ENCODE measurements around the gene RPP14. TPM values are rescaled to one million over a fixed set of nuclear protein-coding genes. Genes with fewer than 3 reads are reported as not detected.

Gene RPP14
- total and polyA plus RNA-seq, 10 of the 15 experiments (the other 5 are each of a cell fraction or from before 2014, with no cell fraction given), result 9.1 to 21.2 (median 12.7) TPM

GRCh38 chr3:58326267-58326900 is 20.3 kb downstream of the RPP14 start:
- ChIA-PET RAD21 (ENCODE audit: unreplicated experiment) (interaction anchor here (1.2 kb wide), 1 partner anchor 89 kb away, joined by 3 read pairs; no protein-coding TSS in a partner anchor), POLR2A (no interaction called here), SMC1A (ENCODE audit: uncharacterized antibody, unreplicated experiment) (interaction anchor here (0.7 to 2.6 kb wide), 8 partner anchors 8 to 309 kb away, joined by 3 to 13 read pairs (median 4); partner anchors contain the start of genes HTD2, KCTD6 and RPP14), CTCF (interaction anchor here (13.0 kb wide), 1 partner anchor 88 kb away, joined by 112 read pairs; no protein-coding TSS in a partner anchor)
- Histone ChIP-seq H3K4me3 (no peak overlapping the region), H3K4me2 (ENCODE audit: control insufficient read depth, insufficient read depth) (no peak overlapping the region), H3K79me2 (ENCODE audit: control insufficient read depth, insufficient read depth, low read length) (no peaks in the 10 kb centered on the region), H3K36me3 (ENCODE audit: control insufficient read depth in 2 of 2, insufficient read depth in 2 of 2, low read length in 1 of 2) (no peaks in the 10 kb centered on the region), H3K9ac (ENCODE audit: control insufficient read depth, insufficient read depth, low read length) (no peak overlapping the region), H3K27me3 (replicated peaks in 1 of 2; ENCODE audit: control insufficient read depth in 2 of 2, insufficient read depth in 2 of 2, low read length in 1 of 2) (no peaks in the 10 kb centered on the region), H3K4me1 (ENCODE audit: control insufficient read depth, insufficient read depth, low read length) (peaks cover 17% of the 10 kb centered on the region), H3K27ac (ENCODE audit: control insufficient read depth, insufficient read depth) (no peak overlapping the region), H4K20me1 (ENCODE audit: control insufficient read depth, insufficient read depth) (no peaks in the 10 kb centered on the region), H2AFZ (ENCODE audit: control insufficient read depth, low read depth, low read length) (no peak overlapping the region), H3K9me3 (replicated peaks; ENCODE audit: control insufficient read depth, insufficient read depth, low read length) (no peaks in the 10 kb centered on the region)
- in situ Hi-C loops (cut with MboI) (loop anchor here (5.0 to 10.0 kb wide), 3 partner anchors 86 to 208 kb away; partner anchors contain the start of gene ACOX2), intact Hi-C loops (cut with micrococcal nuclease; ENCODE audit: unreplicated experiment) (no loop called here)
- ATAC-seq (no peak), FAIRE-seq (no peak), DNase-seq (ENCODE audit: low read depth, low spot score) (no peak)
- 90% methylated on average over 8 of the region's 8 CpGs for WGBS (ENCODE audit: insufficient coverage, insufficient replicate concordance, low lambda C conversion rate, missing lambda C conversion rate)
- no TSS peak for BruUV-seq (replicated peaks)
- no peak for TF ChIP-seq CBFB (IDR thresholded peaks at IDR 0.05; ENCODE audit: low read depth)
- TF ChIP-seq NFYB (IDR thresholded peaks at IDR 0.05; ENCODE audit: insufficient read depth, low read depth, low read length), result no peak
- no peak for TF ChIP-seq RUNX3 (IDR thresholded peaks at IDR 0.05; ENCODE audit: low read length)
- TF ChIP-seq TAF1 (IDR thresholded peaks at IDR 0.05; ENCODE audit: borderline replicate concordance, low read depth, low read length), result no peak
- TF ChIP-seq CBX5 (IDR thresholded peaks at IDR 0.05; ENCODE audit: low read depth), result no peak
- TF ChIP-seq SUPT20H (IDR thresholded peaks at IDR 0.05; ENCODE audit: borderline replicate concordance, control insufficient read depth, low read depth, low read length), result no peak
- no peak for TF ChIP-seq IRF5 (IDR thresholded peaks at IDR 0.05; ENCODE audit: borderline replicate concordance)
- TF ChIP-seq NFYA (IDR thresholded peaks at IDR 0.05; ENCODE audit: borderline replicate concordance, low read depth, low read length), result no peak
- TF ChIP-seq KLF5 (IDR thresholded peaks at IDR 0.05; ENCODE audit: partially characterized antibody), result no peak
- TF ChIP-seq IKZF2 (IDR thresholded peaks at IDR 0.05), result no peak
- no peak for TF ChIP-seq IKZF1 (conservative IDR thresholded peaks at IDR 0.05)
- TF ChIP-seq ZNF687 (IDR thresholded peaks at IDR 0.05), result no peak
- TF ChIP-seq PBX3 (IDR thresholded peaks at IDR 0.05; ENCODE audit: insufficient replicate concordance, low read depth, low read length), result no peak

Data from GM12878 (cell line).